Measurements from ENCODE around the gene DDX18. TPM values are rescaled to one million over a fixed set of nuclear protein-coding genes. Genes with fewer than 3 reads are reported as not detected.

DDX18 gene
- total RNA-seq, 1 experiment from 2014 or later: 57.7 TPM

- in situ Hi-C loops (cut with HindIII; ENCODE audit: low pct_unique_long_range_greater_than_20kb, low sequenced_read_pairs): loop anchor here (10.0 kb wide), 1 partner anchor 176 kb away; no protein-coding TSS in a partner anchor
- DNase-seq (ENCODE audit: low read depth): no peak
These were observed 14.4 kb downstream of the DDX18 start for GRCh38 chr2:117828870-117829269.

DNA sequence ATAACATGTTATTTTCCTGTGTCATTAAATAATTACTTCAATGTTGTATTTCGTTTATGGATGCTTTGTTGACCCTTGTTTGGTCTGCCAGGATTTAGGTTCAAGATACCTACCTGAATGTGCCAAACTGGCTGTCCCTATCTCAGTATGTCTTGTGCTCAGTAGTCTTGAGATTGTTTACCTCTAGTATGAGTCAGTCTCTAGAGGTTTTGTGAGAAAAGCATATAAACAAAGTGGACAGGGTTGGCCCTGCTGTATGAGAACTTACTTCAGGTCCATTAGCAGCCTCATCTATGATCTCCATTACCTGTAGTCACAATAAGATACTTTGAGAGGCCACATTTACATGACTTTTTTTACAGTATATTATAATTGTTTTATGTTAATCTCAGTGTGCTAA lies 17.8 kb downstream of the DDX18 start:
- in situ Hi-C loops (cut with HindIII; ENCODE audit: low pct_unique_long_range_greater_than_20kb, low sequenced_read_pairs): no loop called here
- DNase-seq (ENCODE audit: low read depth): no peak

DNA sequence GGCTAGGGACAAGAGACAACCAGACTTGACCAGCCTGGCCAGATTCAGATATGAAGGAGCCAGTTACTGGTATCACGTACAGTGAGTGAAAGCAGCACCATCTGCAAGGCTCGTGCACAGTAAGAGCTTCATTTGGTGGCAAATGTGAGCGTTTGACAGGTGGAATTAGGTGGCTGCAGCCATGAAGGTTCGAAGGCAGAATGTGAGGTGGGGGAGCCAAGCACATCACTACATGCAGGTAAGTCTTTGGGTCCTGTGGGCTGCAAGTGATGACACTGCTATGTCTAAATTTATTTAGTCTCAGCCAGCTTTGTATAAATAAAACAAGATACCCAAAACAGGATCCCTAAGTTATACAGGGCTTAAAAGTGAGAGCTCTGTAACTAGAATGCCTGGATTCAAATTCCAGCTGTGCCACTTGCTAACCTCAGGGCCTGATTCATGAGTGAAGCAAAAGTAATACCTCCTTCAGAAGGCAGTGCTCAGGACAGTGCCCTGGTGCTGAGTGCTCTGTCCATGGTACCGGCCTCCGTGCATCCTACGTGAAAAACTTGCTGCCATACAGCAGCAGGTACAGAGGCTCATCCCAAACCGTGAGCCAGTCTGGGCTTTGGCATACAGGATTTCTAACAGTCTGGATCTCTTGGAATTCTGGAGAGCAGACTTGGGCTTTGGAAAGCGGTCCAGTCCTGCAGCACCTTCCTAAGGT lies 18.6 kb downstream of the DDX18 start:
- peak; percentile 34 for DNase-seq (ENCODE audit: low read depth)
- in situ Hi-C loops (cut with HindIII; ENCODE audit: low pct_unique_long_range_greater_than_20kb, low sequenced_read_pairs): no loop called here

GRCh38 chr2:117833911-117834310 lies 19.4 kb downstream of the DDX18 start:
- no peak for DNase-seq (ENCODE audit: low read depth)
- in situ Hi-C loops (cut with HindIII; ENCODE audit: low pct_unique_long_range_greater_than_20kb, low sequenced_read_pairs): no loop called here

DNA sequence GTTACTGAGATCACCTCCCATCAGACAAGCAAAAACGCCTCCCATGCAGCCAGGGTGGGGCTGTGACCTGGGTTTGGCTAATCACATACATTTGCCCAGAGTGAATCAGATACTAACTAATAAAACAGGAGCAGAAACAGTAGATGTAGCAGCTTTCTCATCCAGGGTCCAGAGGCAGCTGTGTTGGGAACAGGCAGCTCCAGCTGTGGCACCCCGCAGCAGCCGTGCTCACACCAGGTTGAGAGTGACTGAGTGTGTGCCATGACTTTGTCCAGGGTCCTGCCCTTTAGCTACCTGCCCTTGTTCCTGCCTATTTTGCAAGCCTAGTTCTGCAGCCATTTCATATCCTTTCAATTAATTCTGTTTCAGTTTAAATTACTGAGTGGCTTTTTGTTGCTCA lies 20.5 kb downstream of the DDX18 start:
- in situ Hi-C loops (cut with HindIII; ENCODE audit: low pct_unique_long_range_greater_than_20kb, low sequenced_read_pairs): no loop called here
- no peak for DNase-seq (ENCODE audit: low read depth)

DNA sequence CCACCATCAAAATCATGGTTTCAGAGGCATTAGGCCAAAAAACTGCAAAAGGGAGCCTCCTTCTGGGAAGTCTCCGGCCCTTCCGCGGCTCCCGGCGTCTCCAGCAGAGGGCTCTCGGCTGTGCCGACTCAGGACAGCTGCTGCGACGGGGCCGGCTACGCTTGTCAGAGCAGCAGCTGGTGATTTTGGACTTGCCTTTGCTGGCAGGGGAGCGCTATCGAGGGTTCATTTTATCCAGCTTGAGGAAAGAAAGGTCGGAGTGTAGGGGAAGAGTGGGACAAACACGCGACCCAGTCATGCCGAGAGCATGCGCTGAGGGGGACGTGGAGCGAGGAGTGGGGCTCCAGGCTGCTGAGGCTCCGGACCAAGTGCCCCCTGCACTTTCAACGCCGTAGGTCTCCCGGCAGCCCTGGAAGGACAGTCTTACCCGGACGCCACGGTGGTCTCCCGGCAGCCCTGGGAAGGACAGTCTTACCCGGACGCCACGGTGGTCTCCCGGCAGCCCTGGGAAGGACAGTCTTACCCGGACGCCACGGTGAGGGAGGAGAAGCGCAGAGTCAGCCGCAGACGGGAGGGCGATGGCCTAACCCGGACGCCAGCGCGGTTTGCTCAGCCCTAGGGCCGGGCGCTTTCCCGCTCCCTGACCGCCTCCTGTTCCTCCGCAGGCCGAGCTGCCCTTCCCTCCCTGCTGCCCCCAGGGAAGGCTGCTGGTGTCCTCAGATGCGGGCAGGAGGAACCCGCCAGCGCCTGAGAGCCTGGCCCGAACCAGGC lies 21.7 kb downstream of the DDX18 start:
- in situ Hi-C loops (cut with HindIII; ENCODE audit: low pct_unique_long_range_greater_than_20kb, low sequenced_read_pairs): no loop called here
- no peak for DNase-seq (ENCODE audit: low read depth)

DNA sequence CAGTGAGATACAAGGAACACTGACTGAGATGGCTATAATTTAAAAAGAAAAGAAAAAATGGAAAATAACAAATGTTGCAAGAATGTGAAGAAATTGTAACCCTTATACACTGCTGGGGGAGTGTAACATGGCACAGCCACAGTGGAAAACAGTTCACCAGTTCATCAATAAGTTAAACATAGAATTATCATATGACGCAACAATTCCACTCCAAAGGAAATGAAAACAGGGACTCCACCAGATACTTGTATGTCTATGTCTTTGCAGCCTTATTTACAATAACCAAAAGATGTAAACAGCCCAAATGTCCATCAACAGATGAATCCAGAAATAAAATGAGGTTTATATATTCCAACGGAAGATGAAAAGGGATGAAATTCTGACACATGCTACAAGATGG lies 30.8 kb downstream of the DDX18 start:
- no peak for DNase-seq (ENCODE audit: low read depth)
- in situ Hi-C loops (cut with HindIII; ENCODE audit: low pct_unique_long_range_greater_than_20kb, low sequenced_read_pairs): no loop called here

GRCh38 chr2:117850015-117850414 lies 35.5 kb downstream of the DDX18 start:
- in situ Hi-C loops (cut with HindIII; ENCODE audit: low pct_unique_long_range_greater_than_20kb, low sequenced_read_pairs): no loop called here
- DNase-seq (ENCODE audit: low read depth): no peak

GRCh38 chr2:117850461-117850860 lies 36.0 kb downstream of the DDX18 start:
- in situ Hi-C loops (cut with HindIII; ENCODE audit: low pct_unique_long_range_greater_than_20kb, low sequenced_read_pairs): no loop called here
- no peak for DNase-seq (ENCODE audit: low read depth)

GRCh38 chr2:117851969-117852368 lies 37.5 kb downstream of the DDX18 start:
- DNase-seq (ENCODE audit: low read depth): no peak
- in situ Hi-C loops (cut with HindIII; ENCODE audit: low pct_unique_long_range_greater_than_20kb, low sequenced_read_pairs): no loop called here

GRCh38 chr2:117853316-117853715 lies 38.8 kb downstream of the DDX18 start:
- in situ Hi-C loops (cut with HindIII; ENCODE audit: low pct_unique_long_range_greater_than_20kb, low sequenced_read_pairs): no loop called here
- no peak for DNase-seq (ENCODE audit: low read depth)

DNA sequence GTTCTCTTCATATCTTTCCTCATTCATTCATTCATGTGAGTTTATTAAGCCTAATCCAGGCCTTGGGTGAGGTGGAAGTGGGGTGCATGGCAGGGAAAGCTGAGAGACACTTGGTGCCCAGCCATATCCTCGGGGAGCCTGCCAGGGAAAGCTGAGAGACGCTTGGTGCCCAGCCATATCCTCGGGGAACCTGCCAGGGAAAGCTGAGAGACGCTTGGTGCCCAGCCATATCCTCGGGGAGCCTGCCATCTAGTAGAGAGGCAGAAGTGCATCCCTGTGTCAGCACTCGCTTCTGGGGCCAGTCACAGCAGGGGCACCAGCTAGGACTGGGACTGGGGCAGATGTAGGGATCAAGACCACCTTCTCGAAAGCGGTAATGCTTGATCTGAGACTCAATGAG lies 39.4 kb downstream of the DDX18 start:
- no peak for DNase-seq (ENCODE audit: low read depth)
- in situ Hi-C loops (cut with HindIII; ENCODE audit: low pct_unique_long_range_greater_than_20kb, low sequenced_read_pairs): no loop called here

DNA sequence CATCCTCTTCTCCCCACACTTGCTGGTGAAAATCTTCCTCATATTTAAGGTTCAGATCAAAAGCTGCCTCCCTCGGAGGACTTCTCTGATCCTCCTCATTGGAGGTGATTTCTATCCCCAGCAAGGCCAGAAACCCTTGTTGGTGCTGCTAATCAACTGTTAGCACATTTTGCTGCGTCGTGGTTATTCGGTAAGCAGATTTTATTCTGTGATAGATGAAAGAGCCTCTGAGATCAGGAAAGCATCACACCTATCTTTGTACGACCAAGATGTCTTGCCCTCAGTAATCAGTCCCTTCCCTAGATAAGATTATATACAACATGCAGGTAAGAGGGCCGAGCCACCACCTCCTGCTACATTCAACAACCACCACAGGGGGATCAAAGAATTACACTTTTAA lies 40.1 kb downstream of the DDX18 start:
- in situ Hi-C loops (cut with HindIII; ENCODE audit: low pct_unique_long_range_greater_than_20kb, low sequenced_read_pairs): no loop called here

DNA sequence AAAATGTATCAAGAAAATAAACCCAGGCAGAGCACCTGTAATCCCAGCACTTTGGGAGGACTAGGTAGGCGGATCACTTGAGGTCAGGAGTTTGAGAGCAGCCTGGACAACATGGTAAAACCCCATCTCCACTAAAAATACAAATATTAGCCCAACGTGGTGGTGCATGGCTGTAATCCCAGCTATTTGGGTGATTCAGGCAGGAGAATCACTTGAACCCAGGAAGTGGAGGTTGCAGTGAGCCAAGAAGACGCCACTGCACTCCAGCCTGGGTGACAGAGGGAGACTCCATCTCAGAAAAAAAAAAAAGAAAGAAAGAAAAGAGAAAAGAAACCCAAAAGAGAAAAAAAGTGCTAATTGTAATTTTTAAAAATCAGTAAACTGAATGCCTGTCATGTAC lies 41.4 kb downstream of the DDX18 start:
- no peak for DNase-seq (ENCODE audit: low read depth)
- in situ Hi-C loops (cut with HindIII; ENCODE audit: low pct_unique_long_range_greater_than_20kb, low sequenced_read_pairs): no loop called here

More for the DNA sequence above, 40.1 kb downstream of the DDX18 start:
- no peak for DNase-seq (ENCODE audit: low read depth)

DNA sequence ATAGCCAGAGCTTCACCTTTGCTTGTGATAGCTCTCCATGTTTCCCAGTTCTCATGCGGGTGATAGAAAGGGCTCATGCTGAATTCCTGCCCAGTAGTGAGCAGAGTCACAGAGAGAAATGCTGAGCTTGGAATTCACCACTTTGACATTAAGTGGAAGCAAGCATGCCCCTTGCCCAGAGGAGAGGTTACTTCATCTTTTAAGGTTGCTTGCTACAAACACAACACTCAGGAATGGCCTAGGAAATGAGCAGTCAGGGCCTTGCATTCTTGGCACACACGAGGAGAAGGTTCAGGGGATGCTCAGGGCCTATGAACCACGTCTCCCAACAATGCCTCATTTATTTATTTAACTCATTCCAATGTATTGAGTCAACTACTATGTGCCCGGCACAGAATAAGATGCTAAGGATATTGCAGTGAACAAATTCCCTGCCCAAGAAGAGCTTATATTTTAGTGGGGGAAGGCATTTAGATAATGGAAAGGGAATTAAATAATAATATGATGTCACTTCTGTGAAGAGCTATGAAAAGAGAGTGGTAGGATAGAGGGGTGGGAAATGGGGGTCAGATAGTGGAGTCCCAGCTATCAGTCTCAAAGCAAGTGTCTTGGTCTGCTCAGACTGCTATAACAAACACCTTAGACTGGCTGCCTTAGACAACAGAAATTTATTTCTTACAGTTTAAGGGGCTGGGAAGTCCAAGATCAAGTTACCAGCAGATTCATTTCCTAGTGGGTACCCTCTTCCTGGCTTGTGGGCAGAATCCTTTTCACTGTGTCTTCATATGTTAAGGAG lies 42.1 kb downstream of the DDX18 start:
- in situ Hi-C loops (cut with HindIII; ENCODE audit: low pct_unique_long_range_greater_than_20kb, low sequenced_read_pairs): no loop called here
- peak; percentile 90 for DNase-seq (ENCODE audit: low read depth)

GRCh38 chr2:117858336-117858735 lies 43.8 kb downstream of the DDX18 start:
- DNase-seq (ENCODE audit: low read depth): no peak
- in situ Hi-C loops (cut with HindIII; ENCODE audit: low pct_unique_long_range_greater_than_20kb, low sequenced_read_pairs): no loop called here

DNA sequence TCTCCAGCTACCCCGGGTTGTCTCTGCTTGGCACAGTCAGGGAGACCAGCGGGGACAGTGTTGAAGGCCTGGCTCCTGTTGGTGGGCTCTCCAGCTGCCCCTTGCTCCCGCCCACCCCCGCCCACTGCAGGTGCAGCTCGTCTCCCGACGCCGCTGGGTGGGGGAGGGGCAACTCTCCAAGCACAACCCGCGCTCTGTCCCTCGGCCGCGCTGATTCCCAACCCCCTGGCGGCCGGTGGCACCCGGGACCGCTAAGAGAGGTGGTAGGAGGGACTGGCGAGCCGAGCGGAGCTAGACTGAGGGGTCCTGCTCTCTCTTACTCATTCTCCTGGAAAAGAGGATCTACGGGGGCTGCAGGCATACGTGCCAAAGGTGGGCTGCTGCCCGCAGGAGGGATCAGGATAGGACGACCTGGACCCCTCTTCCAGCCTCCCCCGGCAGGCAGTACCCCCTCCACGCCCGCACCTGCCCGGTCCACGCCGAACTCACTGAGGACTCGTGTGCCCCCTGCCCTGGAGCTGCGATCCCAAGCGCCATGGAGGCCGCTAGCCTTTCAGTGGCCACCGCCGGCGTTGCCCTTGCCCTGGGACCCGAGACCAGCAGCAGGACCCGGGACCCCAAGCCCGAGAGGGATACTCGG lies 44.5 kb downstream of the DDX18 start:
- in situ Hi-C loops (cut with HindIII; ENCODE audit: low pct_unique_long_range_greater_than_20kb, low sequenced_read_pairs): no loop called here
- DNase-seq (ENCODE audit: low read depth): no peak

DNA sequence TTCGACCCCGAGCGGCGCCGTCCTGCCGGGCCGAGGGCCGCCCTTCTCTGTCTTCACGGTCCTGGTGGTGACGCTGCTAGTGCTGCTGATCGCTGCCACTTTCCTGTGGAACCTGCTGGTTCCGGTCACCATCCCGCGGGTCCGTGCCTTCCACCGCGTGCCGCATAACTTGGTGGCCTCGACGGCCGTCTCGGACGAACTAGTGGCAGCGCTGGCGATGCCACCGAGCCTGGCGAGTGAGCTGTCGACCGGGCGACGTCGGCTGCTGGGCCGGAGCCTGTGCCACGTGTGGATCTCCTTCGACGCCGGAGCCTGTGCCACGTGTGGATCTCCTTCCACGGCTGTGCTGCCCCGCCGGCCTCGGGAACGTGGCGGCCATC lies 45.0 kb downstream of the DDX18 start:
- in situ Hi-C loops (cut with HindIII; ENCODE audit: low pct_unique_long_range_greater_than_20kb, low sequenced_read_pairs): no loop called here
- DNase-seq (ENCODE audit: low read depth): no peak

Data from Caki2 (cell line).